BJ (cell line): Measurements from ENCODE around the gene KDM2A. TPM values are rescaled to one million over a fixed set of nuclear protein-coding genes. Genes with fewer than 3 reads are reported as not detected.

Source experiments
- CTCF ChIA-PET: fragments of 350-600 bp; formaldehyde crosslinking; extraction: SDS; loops from one replicate; lab custom pipeline; 2021; ENCODE audit warnings: antibody characterized with exemption, inconsistent platforms; lab: Yijun Ruan, JAX
- POLR2A ChIA-PET: fragments of 300-600 bp; sonication (Branson Sonifier 250); formaldehyde crosslinking; extraction: SDS; loops from one replicate; lab custom pipeline; 2021; ENCODE audit warnings: antibody characterized with exemption; lab: Charles Lee
- DNase-seq: peaks from one replicate; pipeline ENCODE4 v3.0.0-alpha.2; 2011; ENCODE audit warnings: low read depth
- H3K27me3 ChIP-seq: 2 replicates; pipeline ENCODE4 v1.6.0; 2011; ENCODE audit warnings: low read length; ENCODE audit not compliant: control insufficient read depth, insufficient read depth
- H3K36me3 ChIP-seq: 2 replicates; pipeline ENCODE4 v1.5.1; 2011; ENCODE audit warnings: low read length; ENCODE audit not compliant: control insufficient read depth, insufficient read depth
- H3K4me3 ChIP-seq: 2 replicates; pipeline ENCODE4 v1.5.1; 2011; ENCODE audit warnings: low read depth, mild to moderate bottlenecking, control low read depth, low read length
- polyA plus RNA-seq: library from polyadenylated mRNA; depleted of rRNA; stranded (reverse); fragments of >200 nt; gene quantifications from 2 replicates; pipeline ENCODE4 v1.2.3, GENCODE V29; 2011
- TF ChIP-seq, protein P1 (sequence below): IDR thresholded peaks from 2 replicates; pipeline ENCODE4 v1.5.1; 2011; ENCODE audit warnings: low read depth, mild to moderate bottlenecking, control low read depth, inconsistent platforms, low read length, moderate library complexity; ENCODE audit not compliant: insufficient read depth

The KDM2A gene
- polyA plus RNA-seq, 1 experiment = 63.5 TPM

DNA sequence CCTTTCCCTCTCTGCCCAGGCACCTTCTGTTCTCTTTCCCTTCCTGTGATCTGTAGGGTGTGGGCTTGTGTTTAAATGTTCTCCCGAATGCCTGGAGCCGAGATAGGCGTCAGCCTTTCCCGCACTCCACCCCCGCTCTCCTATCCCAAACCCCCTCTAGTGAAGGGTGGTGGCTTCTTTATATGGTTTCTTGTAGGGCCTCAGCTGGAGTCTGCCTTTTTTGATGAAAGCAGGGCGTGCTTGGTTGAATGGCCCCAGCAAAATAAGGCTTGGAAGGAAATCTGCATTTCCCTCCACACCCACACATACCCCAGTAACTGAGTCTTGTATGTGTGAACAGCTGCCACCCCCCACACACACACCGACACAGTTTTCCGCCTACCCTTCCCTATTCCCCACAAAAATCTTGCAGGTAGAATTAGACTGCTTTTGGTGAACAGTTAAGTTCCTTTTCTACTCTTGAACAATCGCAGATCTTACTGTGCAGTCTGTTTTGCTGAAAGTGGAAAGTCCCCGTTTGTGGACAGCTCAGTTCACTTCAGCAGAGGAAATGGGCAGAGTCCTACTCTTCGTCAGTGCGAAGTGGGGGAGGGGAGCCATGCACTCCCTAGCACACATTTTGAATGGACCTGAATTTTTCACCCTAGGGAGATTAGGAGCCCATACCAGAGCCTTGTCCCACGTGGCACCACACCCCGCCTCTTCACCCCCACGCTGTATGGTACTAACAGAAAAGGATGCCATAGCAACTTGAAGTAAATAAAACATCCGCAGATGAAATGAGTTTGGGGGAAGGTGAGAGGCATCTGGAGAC, 121.7 kb downstream of the KDM2A start:
- DNase-seq = peak; percentile 39
- no peaks in the 10 kb centered on the region for H3K27me3 ChIP-seq
- TF ChIP-seq, protein P1, sequence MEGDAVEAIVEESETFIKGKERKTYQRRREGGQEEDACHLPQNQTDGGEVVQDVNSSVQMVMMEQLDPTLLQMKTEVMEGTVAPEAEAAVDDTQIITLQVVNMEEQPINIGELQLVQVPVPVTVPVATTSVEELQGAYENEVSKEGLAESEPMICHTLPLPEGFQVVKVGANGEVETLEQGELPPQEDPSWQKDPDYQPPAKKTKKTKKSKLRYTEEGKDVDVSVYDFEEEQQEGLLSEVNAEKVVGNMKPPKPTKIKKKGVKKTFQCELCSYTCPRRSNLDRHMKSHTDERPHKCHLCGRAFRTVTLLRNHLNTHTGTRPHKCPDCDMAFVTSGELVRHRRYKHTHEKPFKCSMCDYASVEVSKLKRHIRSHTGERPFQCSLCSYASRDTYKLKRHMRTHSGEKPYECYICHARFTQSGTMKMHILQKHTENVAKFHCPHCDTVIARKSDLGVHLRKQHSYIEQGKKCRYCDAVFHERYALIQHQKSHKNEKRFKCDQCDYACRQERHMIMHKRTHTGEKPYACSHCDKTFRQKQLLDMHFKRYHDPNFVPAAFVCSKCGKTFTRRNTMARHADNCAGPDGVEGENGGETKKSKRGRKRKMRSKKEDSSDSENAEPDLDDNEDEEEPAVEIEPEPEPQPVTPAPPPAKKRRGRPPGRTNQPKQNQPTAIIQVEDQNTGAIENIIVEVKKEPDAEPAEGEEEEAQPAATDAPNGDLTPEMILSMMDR = no peak
- POLR2A ChIA-PET = no interaction called here
- CTCF ChIA-PET = interaction anchor here (0.6 to 3.2 kb wide), 3 partner anchors 22 to 160 kb away, joined by 3 to 15 read pairs (median 4); no protein-coding TSS in a partner anchor
- peak overlapping the region; percentile 54 for H3K4me3 ChIP-seq
- peaks cover 8% of the 10 kb centered on the region; the same call in 1 of the 2 replicates for H3K36me3 ChIP-seq

DNA sequence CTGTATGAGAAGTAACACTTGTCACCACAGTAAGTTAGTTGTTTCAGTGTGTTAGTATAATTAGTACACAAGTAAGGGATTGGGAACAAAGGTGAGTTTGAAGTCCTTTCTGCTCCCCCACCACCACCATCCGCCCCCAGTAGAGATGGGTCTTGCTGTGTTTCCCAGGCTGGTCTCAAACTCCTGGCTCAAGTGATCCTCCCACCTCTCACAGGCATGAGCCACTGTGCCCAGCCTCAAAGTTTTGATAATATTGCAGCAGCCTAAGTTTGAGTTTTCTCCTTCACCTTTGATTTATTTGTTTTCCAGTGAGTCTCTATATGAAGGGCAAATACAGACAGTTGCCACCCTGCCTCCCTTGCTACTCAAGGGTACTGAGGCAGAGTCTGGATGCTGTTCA, 123.5 kb downstream of the KDM2A start:
- TF ChIP-seq, protein P1 = no peak
- peaks cover 11% of the 10 kb centered on the region for H3K36me3 ChIP-seq
- ChIA-PET CTCF (interaction anchor here (2.1 kb wide), 1 partner anchor 25 kb away, joined by 5 read pairs; no protein-coding TSS in a partner anchor), POLR2A (no interaction called here)
- H3K4me3 ChIP-seq = no peak overlapping the region
- no peak for DNase-seq
- no peaks in the 10 kb centered on the region for H3K27me3 ChIP-seq

DNA sequence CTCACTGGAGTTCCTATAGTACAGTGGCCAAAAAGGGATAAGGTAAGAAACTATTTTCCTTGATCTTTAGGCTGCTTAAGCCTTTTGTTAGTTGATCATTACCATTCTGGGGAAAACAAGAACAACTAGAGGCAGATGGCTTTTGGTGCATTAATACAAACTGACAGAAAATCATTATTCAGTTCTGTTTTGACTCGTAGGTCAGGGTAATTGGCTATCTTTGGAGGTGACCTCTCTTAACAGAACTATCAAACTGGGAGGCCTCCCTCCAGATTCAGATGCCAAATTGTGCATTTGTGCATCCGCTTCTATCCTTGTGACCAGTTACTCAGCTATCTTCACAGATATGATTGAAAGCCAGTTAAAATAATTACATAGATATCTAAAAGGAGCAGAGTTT, 124.0 kb downstream of the KDM2A start:
- TF ChIP-seq, protein P1 = no peak
- CTCF ChIA-PET = interaction anchor here (1.1 to 2.1 kb wide), 2 partner anchors 21 to 24 kb away, joined by 3 to 5 read pairs; no protein-coding TSS in a partner anchor
- no peak for DNase-seq
- no peak overlapping the region for H3K4me3 ChIP-seq
- POLR2A ChIA-PET = no interaction called here
- peaks cover 13% of the 10 kb centered on the region for H3K36me3 ChIP-seq
- no peaks in the 10 kb centered on the region for H3K27me3 ChIP-seq

DNA sequence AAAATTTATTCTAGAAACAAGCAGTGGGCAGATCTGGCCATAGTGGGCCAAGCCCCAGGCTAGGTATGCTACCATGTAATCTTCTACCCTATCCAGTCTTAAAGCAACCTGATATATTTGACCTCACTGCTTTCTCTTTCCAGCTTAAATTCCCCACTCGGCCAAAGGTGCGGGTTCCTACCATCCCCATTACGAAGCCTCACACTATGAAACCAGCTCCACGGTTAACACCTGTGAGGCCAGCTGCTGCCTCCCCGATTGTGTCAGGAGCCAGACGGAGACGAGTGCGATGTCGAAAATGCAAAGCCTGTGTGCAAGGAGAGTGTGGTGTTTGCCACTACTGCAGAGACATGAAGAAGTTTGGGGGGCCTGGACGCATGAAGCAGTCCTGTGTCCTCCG, 126.0 kb downstream of the KDM2A start:
- Histone ChIP-seq H3K4me3 (no peak overlapping the region), H3K36me3 (peaks cover 21% of the 10 kb centered on the region), H3K27me3 (no peaks in the 10 kb centered on the region)
- no peak for DNase-seq
- POLR2A ChIA-PET = no interaction called here
- CTCF ChIA-PET = no interaction called here
- TF ChIP-seq, protein P1 = no peak

DNA sequence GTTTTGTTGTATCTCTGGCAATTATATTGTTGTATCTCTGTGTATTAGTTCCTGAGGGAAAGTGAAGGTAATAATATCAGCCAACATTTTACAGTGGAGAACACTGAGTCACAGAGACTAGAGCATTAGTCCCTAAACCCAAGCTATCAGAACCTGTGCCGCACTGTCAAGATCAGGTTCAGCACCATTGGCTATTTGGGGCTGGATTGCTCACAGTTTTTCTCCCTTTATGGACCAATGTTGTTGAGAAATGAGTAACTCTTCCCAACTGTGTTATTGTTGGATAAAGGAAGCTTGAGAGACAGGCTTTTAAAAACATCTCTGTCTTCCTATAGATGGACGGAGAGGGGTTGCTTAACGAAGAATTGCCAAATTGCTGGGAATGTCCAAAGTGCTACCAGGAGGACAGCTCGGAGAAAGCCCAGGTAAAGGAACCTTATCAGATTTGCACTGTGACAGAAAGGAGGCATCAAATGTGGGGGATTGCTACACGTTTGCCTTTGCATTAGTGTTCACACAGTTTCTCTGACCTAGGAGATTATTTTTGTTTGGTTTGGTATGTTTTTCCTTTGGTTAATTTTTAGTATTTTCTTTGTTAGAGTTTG, 129.0 kb downstream of the KDM2A start:
- Histone ChIP-seq H3K36me3 (peaks cover 34% of the 10 kb centered on the region), H3K27me3 (no peaks in the 10 kb centered on the region), H3K4me3 (no peak overlapping the region)
- DNase-seq = no peak
- TF ChIP-seq, protein P1 = no peak
- POLR2A ChIA-PET = interaction anchor here (1.2 kb wide), 1 partner anchor 8 kb away, joined by 7 read pairs; no protein-coding TSS in a partner anchor
- CTCF ChIA-PET = interaction anchor here (1.6 kb wide), 1 partner anchor 69 kb away, joined by 5 read pairs; no protein-coding TSS in a partner anchor
